HEK293 (cell line): ENCODE measurements around the gene DUSP6.

Experiments used
- FEZF1 ChIP-seq: fragments of 450-650 bp; formaldehyde crosslinking; IDR thresholded peaks from 2 replicates; pipeline ENCODE4 v1.5.1; 2016; ENCODE audit warnings: missing biosample characterization, missing genetic modification characterization
- GLIS1 ChIP-seq: fragments of 450-650 bp; formaldehyde crosslinking; IDR thresholded peaks from 2 replicates; pipeline ENCODE4 v1.5.1; 2016; ENCODE audit warnings: missing biosample characterization, missing genetic modification characterization
- KLF10 ChIP-seq: fragments of 450-650 bp; IDR thresholded peaks from 2 replicates; pipeline ENCODE4 v1.5.1; 2018; ENCODE audit warnings: missing biosample characterization, mild to moderate bottlenecking, missing genetic modification characterization
- MYNN ChIP-seq: fragments of 450-650 bp; formaldehyde crosslinking; IDR thresholded peaks from 2 replicates; pipeline ENCODE4 v1.5.1; 2016; ENCODE audit warnings: missing biosample characterization, missing genetic modification characterization, borderline replicate concordance
- OSR2 ChIP-seq: fragments of 450-650 bp; formaldehyde crosslinking; IDR thresholded peaks from 2 replicates; pipeline ENCODE4 v1.5.1; 2016; ENCODE audit warnings: missing biosample characterization, missing genetic modification characterization
- SCRT1 ChIP-seq: fragments of 450-650 bp; formaldehyde crosslinking; IDR thresholded peaks from 2 replicates; pipeline ENCODE4 v1.5.1; 2016; ENCODE audit warnings: missing biosample characterization, missing genetic modification characterization, borderline replicate concordance
- SCRT2 ChIP-seq: fragments of 450-650 bp; formaldehyde crosslinking; IDR thresholded peaks from 2 replicates; pipeline ENCODE4 v1.5.1; 2016; ENCODE audit warnings: missing biosample characterization, missing genetic modification characterization
- SETDB1 ChIP-seq: IDR thresholded peaks from one replicate; pipeline ENCODE4 v1.6.1; 2017; ENCODE audit warnings: mild to moderate bottlenecking, low read length, moderate library complexity, mixed read lengths; ENCODE audit not compliant: insufficient read length
- SP3 ChIP-seq: fragments of 450-650 bp; formaldehyde crosslinking; IDR thresholded peaks from 2 replicates; pipeline ENCODE4 v1.5.1; 2016; ENCODE audit warnings: missing biosample characterization, missing genetic modification characterization
- YY1 ChIP-seq: fragments of 450-650 bp; formaldehyde crosslinking; IDR thresholded peaks from 2 replicates; pipeline ENCODE4 v1.5.1; 2018; ENCODE audit warnings: missing biosample characterization, missing genetic modification characterization
- ZBTB21 ChIP-seq: fragments of 450-650 bp; formaldehyde crosslinking; IDR thresholded peaks from 2 replicates; pipeline ENCODE4 v1.5.1; 2017; ENCODE audit warnings: missing biosample characterization, missing genetic modification characterization
- ZBTB44 ChIP-seq: fragments of 450-650 bp; IDR thresholded peaks from 2 replicates; pipeline ENCODE4 v1.5.1; 2018; ENCODE audit warnings: missing biosample characterization, mild to moderate bottlenecking, missing genetic modification characterization
- ZFP3 ChIP-seq: fragments of 450-650 bp; formaldehyde crosslinking; IDR thresholded peaks from 2 replicates; pipeline ENCODE4 v1.5.1; 2016; ENCODE audit warnings: low read depth, missing biosample characterization, missing genetic modification characterization
- ZNF175 ChIP-seq: fragments of 450-650 bp; formaldehyde crosslinking; IDR thresholded peaks from 2 replicates; pipeline ENCODE4 v1.5.1; 2016; ENCODE audit warnings: missing biosample characterization, missing genetic modification characterization
- ZNF366 ChIP-seq: fragments of 450-650 bp; formaldehyde crosslinking; conservative IDR thresholded peaks from 2 replicates; pipeline ENCODE4 v1.5.1; 2016; ENCODE audit warnings: missing biosample characterization, missing genetic modification characterization
- ZNF37A ChIP-seq: fragments of 450-650 bp; IDR thresholded peaks from 2 replicates; pipeline ENCODE4 v1.5.1; 2018; ENCODE audit warnings: missing biosample characterization, missing genetic modification characterization
- ZNF571 ChIP-seq: fragments of 450-650 bp; formaldehyde crosslinking; IDR thresholded peaks from 2 replicates; pipeline ENCODE4 v1.5.0; 2017; ENCODE audit warnings: missing biosample characterization, missing genetic modification characterization
- ZNF585B ChIP-seq: fragments of 450-650 bp; formaldehyde crosslinking; IDR thresholded peaks from 2 replicates; pipeline ENCODE4 v1.5.1; 2016; ENCODE audit warnings: missing biosample characterization, missing genetic modification characterization
- ZNF621 ChIP-seq: fragments of 450-650 bp; formaldehyde crosslinking; IDR thresholded peaks from 2 replicates; pipeline ENCODE4 v1.5.1; 2017; ENCODE audit warnings: missing biosample characterization, missing genetic modification characterization
- ZNF660 ChIP-seq: fragments of 450-650 bp; IDR thresholded peaks from 2 replicates; pipeline ENCODE4 v1.5.1; 2018; ENCODE audit warnings: missing biosample characterization, mild to moderate bottlenecking, missing genetic modification characterization
- ZSCAN16 ChIP-seq: fragments of 450-650 bp; formaldehyde crosslinking; IDR thresholded peaks from 2 replicates; pipeline ENCODE4 v1.5.1; 2016; ENCODE audit warnings: missing biosample characterization, missing genetic modification characterization
- TF ChIP-seq, protein P1 (sequence below): fragments of 450-650 bp; formaldehyde crosslinking; IDR thresholded peaks from 2 replicates; pipeline ENCODE4 v1.5.1; 2016; ENCODE audit warnings: missing biosample characterization, missing genetic modification characterization, borderline replicate concordance
- TF ChIP-seq, protein P2 (sequence below): fragments of 450-650 bp; formaldehyde crosslinking; IDR thresholded peaks from 2 replicates; pipeline ENCODE4 v1.5.1; 2017; ENCODE audit warnings: missing biosample characterization, missing genetic modification characterization
- TF ChIP-seq, protein P3 (sequence below): fragments of 450-650 bp; formaldehyde crosslinking; IDR thresholded peaks from 2 replicates; pipeline ENCODE4 v1.5.1; 2017; ENCODE audit warnings: missing biosample characterization, missing genetic modification characterization
- TF ChIP-seq, protein P4 (sequence below): fragments of 450-650 bp; formaldehyde crosslinking; IDR thresholded peaks from 2 replicates; pipeline ENCODE4 v1.5.1; 2016; ENCODE audit warnings: missing biosample characterization, missing genetic modification characterization
- TF ChIP-seq, protein P5 (sequence below): fragments of 450-650 bp; formaldehyde crosslinking; IDR thresholded peaks from 2 replicates; pipeline ENCODE4 v1.5.1; 2016; ENCODE audit warnings: missing biosample characterization, missing genetic modification characterization, low read depth

DUSP6 gene

GRCh38 chr12:89373763-89374572, 21.7 kb upstream of the DUSP6 start (continued):
- TF ChIP-seq ZBTB44 (tag by site-specific recombination) = no peak
- TF ChIP-seq, protein P1, sequence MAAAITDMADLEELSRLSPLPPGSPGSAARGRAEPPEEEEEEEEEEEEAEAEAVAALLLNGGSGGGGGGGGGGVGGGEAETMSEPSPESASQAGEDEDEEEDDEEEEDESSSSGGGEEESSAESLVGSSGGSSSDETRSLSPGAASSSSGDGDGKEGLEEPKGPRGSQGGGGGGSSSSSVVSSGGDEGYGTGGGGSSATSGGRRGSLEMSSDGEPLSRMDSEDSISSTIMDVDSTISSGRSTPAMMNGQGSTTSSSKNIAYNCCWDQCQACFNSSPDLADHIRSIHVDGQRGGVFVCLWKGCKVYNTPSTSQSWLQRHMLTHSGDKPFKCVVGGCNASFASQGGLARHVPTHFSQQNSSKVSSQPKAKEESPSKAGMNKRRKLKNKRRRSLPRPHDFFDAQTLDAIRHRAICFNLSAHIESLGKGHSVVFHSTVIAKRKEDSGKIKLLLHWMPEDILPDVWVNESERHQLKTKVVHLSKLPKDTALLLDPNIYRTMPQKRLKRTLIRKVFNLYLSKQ (tag by site-specific recombination) = no peak
- TF ChIP-seq YY1 (tag by site-specific recombination) = no peak
- no peak for TF ChIP-seq SCRT1
- TF ChIP-seq ZSCAN16 = no peak
- TF ChIP-seq ZNF621 (tag by site-specific recombination) = no peak
- no peak for TF ChIP-seq SETDB1
- TF ChIP-seq ZNF366 (tag by site-specific recombination) = no peak
- TF ChIP-seq ZNF660 (tag by site-specific recombination) = peak; percentile 16; the same call in 1 of the 2 replicates
- TF ChIP-seq, protein P2, sequence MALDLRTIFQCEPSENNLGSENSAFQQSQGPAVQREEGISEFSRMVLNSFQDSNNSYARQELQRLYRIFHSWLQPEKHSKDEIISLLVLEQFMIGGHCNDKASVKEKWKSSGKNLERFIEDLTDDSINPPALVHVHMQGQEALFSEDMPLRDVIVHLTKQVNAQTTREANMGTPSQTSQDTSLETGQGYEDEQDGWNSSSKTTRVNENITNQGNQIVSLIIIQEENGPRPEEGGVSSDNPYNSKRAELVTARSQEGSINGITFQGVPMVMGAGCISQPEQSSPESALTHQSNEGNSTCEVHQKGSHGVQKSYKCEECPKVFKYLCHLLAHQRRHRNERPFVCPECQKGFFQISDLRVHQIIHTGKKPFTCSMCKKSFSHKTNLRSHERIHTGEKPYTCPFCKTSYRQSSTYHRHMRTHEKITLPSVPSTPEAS = no peak
- peak; percentile 98 for TF ChIP-seq FEZF1
- no peak for TF ChIP-seq ZNF571
- TF ChIP-seq ZNF585B = no peak
- no peak for TF ChIP-seq ZNF175 (tag by site-specific recombination)
- TF ChIP-seq ZFP3 (tag by site-specific recombination) = no peak
- TF ChIP-seq, protein P3, sequence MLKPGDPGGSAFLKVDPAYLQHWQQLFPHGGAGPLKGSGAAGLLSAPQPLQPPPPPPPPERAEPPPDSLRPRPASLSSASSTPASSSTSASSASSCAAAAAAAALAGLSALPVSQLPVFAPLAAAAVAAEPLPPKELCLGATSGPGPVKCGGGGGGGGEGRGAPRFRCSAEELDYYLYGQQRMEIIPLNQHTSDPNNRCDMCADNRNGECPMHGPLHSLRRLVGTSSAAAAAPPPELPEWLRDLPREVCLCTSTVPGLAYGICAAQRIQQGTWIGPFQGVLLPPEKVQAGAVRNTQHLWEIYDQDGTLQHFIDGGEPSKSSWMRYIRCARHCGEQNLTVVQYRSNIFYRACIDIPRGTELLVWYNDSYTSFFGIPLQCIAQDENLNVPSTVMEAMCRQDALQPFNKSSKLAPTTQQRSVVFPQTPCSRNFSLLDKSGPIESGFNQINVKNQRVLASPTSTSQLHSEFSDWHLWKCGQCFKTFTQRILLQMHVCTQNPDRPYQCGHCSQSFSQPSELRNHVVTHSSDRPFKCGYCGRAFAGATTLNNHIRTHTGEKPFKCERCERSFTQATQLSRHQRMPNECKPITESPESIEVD (tag by site-specific recombination) = peak; percentile 78
- no peak for TF ChIP-seq SP3 (tag by site-specific recombination)
- TF ChIP-seq OSR2 (tag by site-specific recombination) = peak; percentile 16; the same call in 1 of the 2 replicates
- TF ChIP-seq ZBTB21 (tag by site-specific recombination) = no peak
- 0 out of 2 replicates have a peak, but pooled peaks have one; percentile 22 for TF ChIP-seq SCRT2
- TF ChIP-seq, protein P4, sequence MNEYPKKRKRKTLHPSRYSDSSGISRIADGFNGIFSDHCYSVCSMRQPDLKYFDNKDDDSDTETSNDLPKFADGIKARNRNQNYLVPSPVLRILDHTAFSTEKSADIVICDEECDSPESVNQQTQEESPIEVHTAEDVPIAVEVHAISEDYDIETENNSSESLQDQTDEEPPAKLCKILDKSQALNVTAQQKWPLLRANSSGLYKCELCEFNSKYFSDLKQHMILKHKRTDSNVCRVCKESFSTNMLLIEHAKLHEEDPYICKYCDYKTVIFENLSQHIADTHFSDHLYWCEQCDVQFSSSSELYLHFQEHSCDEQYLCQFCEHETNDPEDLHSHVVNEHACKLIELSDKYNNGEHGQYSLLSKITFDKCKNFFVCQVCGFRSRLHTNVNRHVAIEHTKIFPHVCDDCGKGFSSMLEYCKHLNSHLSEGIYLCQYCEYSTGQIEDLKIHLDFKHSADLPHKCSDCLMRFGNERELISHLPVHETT (tag by site-specific recombination) = peak; percentile 72; the same call in 1 of the 2 replicates
- peak; percentile 14; the same call in 1 of the 2 replicates for TF ChIP-seq GLIS1 (tag by site-specific recombination)
- TF ChIP-seq ZNF37A (tag by site-specific recombination) = no peak
- TF ChIP-seq, protein P5, sequence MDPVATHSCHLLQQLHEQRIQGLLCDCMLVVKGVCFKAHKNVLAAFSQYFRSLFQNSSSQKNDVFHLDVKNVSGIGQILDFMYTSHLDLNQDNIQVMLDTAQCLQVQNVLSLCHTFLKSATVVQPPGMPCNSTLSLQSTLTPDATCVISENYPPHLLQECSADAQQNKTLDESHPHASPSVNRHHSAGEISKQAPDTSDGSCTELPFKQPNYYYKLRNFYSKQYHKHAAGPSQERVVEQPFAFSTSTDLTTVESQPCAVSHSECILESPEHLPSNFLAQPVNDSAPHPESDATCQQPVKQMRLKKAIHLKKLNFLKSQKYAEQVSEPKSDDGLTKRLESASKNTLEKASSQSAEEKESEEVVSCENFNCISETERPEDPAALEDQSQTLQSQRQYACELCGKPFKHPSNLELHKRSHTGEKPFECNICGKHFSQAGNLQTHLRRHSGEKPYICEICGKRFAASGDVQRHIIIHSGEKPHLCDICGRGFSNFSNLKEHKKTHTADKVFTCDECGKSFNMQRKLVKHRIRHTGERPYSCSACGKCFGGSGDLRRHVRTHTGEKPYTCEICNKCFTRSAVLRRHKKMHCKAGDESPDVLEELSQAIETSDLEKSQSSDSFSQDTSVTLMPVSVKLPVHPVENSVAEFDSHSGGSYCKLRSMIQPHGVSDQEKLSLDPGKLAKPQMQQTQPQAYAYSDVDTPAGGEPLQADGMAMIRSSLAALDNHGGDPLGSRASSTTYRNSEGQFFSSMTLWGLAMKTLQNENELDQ (tag by site-specific recombination) = no peak
- no peak for TF ChIP-seq MYNN
- peak; percentile 44; the same call in 1 of the 2 replicates for TF ChIP-seq KLF10
